ENCODE results near the gene HSD3B2.

Gene HSD3B2

DNA sequence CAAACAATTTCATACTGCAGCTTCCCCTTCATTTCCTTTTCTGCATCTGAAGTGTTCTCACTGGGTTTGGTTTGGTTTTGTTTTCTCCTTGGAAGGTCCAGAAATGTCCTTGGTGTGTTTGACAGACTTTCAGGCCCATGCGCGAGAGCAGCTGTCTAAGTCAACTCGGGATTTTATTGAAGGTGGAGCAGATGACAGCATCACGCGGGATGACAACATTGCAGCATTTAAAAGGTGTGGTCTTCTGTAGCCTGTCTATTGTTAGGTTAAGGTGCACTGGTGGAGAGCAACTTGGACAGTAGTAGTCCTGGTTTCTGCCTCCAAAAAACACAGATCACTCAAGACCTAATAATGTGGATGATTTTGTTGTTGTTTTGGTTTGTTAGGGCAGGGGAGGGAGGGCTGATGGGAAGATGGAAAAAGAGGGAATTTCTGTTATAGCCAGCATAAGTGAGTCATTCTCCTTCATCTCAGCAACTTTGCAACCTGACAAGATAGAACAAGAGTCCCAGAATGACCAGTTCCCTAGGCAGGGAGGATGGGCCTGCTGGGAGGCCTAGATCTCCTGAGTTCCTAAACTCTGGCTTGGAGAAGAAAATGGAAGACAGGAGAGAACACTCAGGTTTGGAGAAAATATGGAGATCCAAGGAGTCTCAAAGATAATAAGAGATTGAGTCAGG is 33.8 kb upstream of the HSD3B2 start:
- FAIRE-seq (no peak), DNase-seq (ENCODE audit: insufficient read length, low spot score) (no peak)
- TF ChIP-seq, protein P1, sequence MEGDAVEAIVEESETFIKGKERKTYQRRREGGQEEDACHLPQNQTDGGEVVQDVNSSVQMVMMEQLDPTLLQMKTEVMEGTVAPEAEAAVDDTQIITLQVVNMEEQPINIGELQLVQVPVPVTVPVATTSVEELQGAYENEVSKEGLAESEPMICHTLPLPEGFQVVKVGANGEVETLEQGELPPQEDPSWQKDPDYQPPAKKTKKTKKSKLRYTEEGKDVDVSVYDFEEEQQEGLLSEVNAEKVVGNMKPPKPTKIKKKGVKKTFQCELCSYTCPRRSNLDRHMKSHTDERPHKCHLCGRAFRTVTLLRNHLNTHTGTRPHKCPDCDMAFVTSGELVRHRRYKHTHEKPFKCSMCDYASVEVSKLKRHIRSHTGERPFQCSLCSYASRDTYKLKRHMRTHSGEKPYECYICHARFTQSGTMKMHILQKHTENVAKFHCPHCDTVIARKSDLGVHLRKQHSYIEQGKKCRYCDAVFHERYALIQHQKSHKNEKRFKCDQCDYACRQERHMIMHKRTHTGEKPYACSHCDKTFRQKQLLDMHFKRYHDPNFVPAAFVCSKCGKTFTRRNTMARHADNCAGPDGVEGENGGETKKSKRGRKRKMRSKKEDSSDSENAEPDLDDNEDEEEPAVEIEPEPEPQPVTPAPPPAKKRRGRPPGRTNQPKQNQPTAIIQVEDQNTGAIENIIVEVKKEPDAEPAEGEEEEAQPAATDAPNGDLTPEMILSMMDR (IDR thresholded peaks at IDR 0.05; ENCODE audit: insufficient read depth, missing control alignments) = no peak

GRCh38 chr1:119384591-119384990 is 30.4 kb upstream of the HSD3B2 start:
- FAIRE-seq (no peak), DNase-seq (ENCODE audit: insufficient read length, low spot score) (no peak)
- TF ChIP-seq, protein P1 (IDR thresholded peaks at IDR 0.05; ENCODE audit: insufficient read depth, missing control alignments) = no peak

DNA sequence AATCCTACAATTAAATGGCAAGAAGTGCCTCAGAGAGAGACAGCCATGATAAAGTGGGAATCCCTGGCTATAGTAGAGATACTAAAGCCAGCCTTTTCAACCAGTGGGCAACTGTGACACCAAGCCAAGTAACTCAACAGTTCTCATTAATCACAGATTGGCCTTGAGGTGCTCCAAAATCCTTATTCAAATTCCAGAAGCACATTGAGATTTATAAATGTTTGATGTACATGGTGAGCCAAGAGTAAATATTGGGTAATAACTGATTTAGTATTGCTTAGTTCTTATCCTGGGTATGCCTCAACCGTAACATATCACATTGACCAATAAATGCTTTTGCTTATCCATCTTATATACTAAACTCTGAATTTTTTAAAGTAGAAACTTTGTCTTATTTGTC is 29.3 kb upstream of the HSD3B2 start:
- FAIRE-seq (no peak), DNase-seq (ENCODE audit: insufficient read length, low spot score) (no peak)
- TF ChIP-seq, protein P1 (IDR thresholded peaks at IDR 0.05; ENCODE audit: insufficient read depth, missing control alignments) = no peak

DNA sequence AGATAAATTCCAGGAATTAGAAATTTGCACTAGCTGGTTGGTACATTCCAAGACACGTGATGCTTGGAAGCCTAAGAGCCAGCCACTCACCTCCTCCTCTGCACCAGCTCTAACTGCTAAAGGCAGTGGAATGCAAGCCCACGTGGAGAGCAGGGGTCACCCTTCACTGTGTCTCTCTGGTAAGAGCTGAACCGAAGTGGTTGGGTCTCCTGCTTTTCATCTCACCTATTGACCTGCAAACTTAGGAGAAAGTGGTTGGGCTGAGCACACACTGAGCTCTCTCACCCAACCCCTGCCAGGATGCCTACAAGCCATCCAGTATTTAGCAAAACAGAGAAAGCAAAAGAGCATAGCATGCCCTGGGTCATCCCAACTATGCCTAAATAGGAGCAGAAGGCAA is 27.1 kb upstream of the HSD3B2 start:
- DNase-seq (ENCODE audit: insufficient read length, low spot score) (no peak), FAIRE-seq (no peak)
- TF ChIP-seq, protein P1 (IDR thresholded peaks at IDR 0.05; ENCODE audit: insufficient read depth, missing control alignments) = no peak

DNA sequence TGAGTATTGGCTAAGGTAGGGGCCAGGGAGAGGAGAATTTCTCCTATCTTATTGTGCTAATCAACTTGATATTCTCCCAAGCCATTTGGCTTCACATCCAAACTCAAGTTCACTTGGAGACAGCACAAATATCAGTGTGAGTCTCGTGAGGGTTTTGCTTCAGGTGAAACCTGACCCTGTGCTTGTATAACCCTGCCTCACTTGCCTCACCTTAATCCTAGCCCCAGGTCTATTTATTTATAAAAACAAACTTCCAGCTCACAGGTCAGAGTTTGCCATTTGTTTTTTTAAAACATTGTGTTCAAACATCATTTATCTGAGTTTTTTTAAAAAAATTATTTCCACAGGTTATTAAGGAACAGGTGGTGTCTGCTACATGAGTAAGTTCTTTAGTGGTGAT is 26.5 kb upstream of the HSD3B2 start:
- TF ChIP-seq, protein P1 (IDR thresholded peaks at IDR 0.05; ENCODE audit: insufficient read depth, missing control alignments) = no peak
- DNase-seq (ENCODE audit: insufficient read length, low spot score) (no peak), FAIRE-seq (no peak)

- TF ChIP-seq, protein P1 (IDR thresholded peaks at IDR 0.05; ENCODE audit: insufficient read depth, missing control alignments) = no peak
- FAIRE-seq = no peak
- DNase-seq (ENCODE audit: insufficient read length, low spot score) = no peak
These were observed 24.4 kb upstream of the HSD3B2 start for GRCh38 chr1:119390526-119390925.

GRCh38 chr1:119391749-119392148 is 23.2 kb upstream of the HSD3B2 start:
- no peak for DNase-seq (ENCODE audit: insufficient read length, low spot score)

More at GRCh38 chr1:119391749-119392148, 23.2 kb upstream of the HSD3B2 start:
- TF ChIP-seq, protein P1 (IDR thresholded peaks at IDR 0.05; ENCODE audit: insufficient read depth, missing control alignments) = no peak
- no peak for FAIRE-seq
